GM23338 (cell line): Measurements from ENCODE around the gene SLC25A6. TPM values are rescaled to one million over a fixed set of nuclear protein-coding genes. Genes with fewer than 3 reads are reported as not detected.
"Not testable (repeated sequence)": the region's sequence is repeated elsewhere in the genome, so short reads cannot be mapped to it uniquely, and the experiment has no call there.

ENCODE experiments used
- ATAC-seq: fragments of 200-7000 bp; cut with Tn5 transposase; 3 replicates; pipeline ENCODE4 v1.9.1; 2020
- DNase-seq: peaks from one replicate; pipeline ENCODE4 v3.0.0-alpha.2; 2015; ENCODE audit warnings: low spot score
- H2AFZ ChIP-seq: fragments of 200-600 bp; sonication (generic); 2 replicates; pipeline ENCODE4 v1.8.0; 2016; ENCODE audit warnings: antibody characterized with exemption, mild to moderate bottlenecking, moderate library complexity
- H3F3A ChIP-seq: fragments of 200-600 bp; sonication (generic); replicated peaks from 2 replicates; pipeline ENCODE4 v1.8.0; 2017; ENCODE audit warnings: antibody characterized with exemption, mixed run types, low read depth
- H3K27ac ChIP-seq: fragments of 200-600 bp; sonication (generic); 2 replicates; pipeline ENCODE4 v1.6.1; 2016; ENCODE audit warnings: low read depth
- H3K27me3 ChIP-seq: fragments of 200-600 bp; sonication (generic); 2 replicates; pipeline ENCODE4 v1.8.0; 2016; ENCODE audit warnings: mild to moderate bottlenecking, mixed run types, moderate library complexity; ENCODE audit not compliant: insufficient read depth
- H3K36me3 ChIP-seq: fragments of 200-600 bp; sonication (generic); 2 replicates; pipeline ENCODE4 v1.8.0; 2016; ENCODE audit warnings: mild to moderate bottlenecking; ENCODE audit not compliant: insufficient read depth
- H3K4me1 ChIP-seq: fragments of 200-600 bp; sonication (generic); 2 replicates; pipeline ENCODE4 v1.8.0; 2016; ENCODE audit warnings: mild to moderate bottlenecking, moderate library complexity; ENCODE audit not compliant: insufficient read depth
- H3K4me2 ChIP-seq: fragments of 200-600 bp; sonication (generic); 2 replicates; pipeline ENCODE4 v1.7.1; 2017; ENCODE audit warnings: mixed run types
- H3K4me3 ChIP-seq: fragments of 200-600 bp; sonication (generic); 2 replicates; pipeline ENCODE4 v1.6.1; 2016; ENCODE audit warnings: mixed run types
- H3K79me2 ChIP-seq: fragments of 200-600 bp; sonication (generic); replicated peaks from 2 replicates; pipeline ENCODE4 v1.8.0; 2017; ENCODE audit warnings: mild to moderate bottlenecking; ENCODE audit not compliant: insufficient read depth
- H3K9me2 ChIP-seq: fragments of 200-600 bp; sonication (generic); 2 replicates; pipeline ENCODE4 v1.8.0; 2017; ENCODE audit not compliant: insufficient read depth
- H4K20me1 ChIP-seq: fragments of 200-600 bp; sonication (generic); replicated peaks from 2 replicates; pipeline ENCODE4 v1.8.0; 2017; ENCODE audit warnings: mild to moderate bottlenecking; ENCODE audit not compliant: insufficient read depth
- H3K27ac Mint-ChIP-seq: 2 replicates; pipeline ENCODE4 v1.8.0; 2020; ENCODE audit warnings: inconsistent platforms, mild to moderate bottlenecking, moderate library complexity, mixed read lengths
- H3K27me3 Mint-ChIP-seq: 3 replicates; pipeline ENCODE4 v1.8.0; 2022; ENCODE audit warnings: low read depth, mild to moderate bottlenecking, moderate library complexity, mixed read lengths, inconsistent platforms; ENCODE audit not compliant: insufficient read depth, poor library complexity
- H3K36me3 Mint-ChIP-seq: 3 replicates; pipeline ENCODE4 v1.8.0; 2021; ENCODE audit warnings: low read depth, mild to moderate bottlenecking, inconsistent platforms, moderate library complexity, mixed read lengths
- H3K4me1 Mint-ChIP-seq: 3 replicates; pipeline ENCODE4 v1.8.0; 2020; ENCODE audit warnings: mild to moderate bottlenecking, inconsistent platforms, mixed read lengths
- H3K4me3 Mint-ChIP-seq: 3 replicates; pipeline ENCODE4 v1.8.0; 2021; ENCODE audit warnings: moderate library complexity, mild to moderate bottlenecking, inconsistent platforms, mixed read lengths
- H3K9me3 Mint-ChIP-seq: 3 replicates; pipeline ENCODE4 v1.8.0; 2020; ENCODE audit warnings: moderate library complexity, mild to moderate bottlenecking, inconsistent platforms, mixed read lengths
- EZH2 ChIP-seq: fragments of 200-600 bp; sonication (generic); IDR thresholded peaks from one replicate; pipeline ENCODE4 v1.8.0; 2017; ENCODE audit warnings: antibody characterized with exemption, mild to moderate bottlenecking, low read depth; ENCODE audit not compliant: unreplicated experiment
- EZH2phosphoT487 ChIP-seq: fragments of 200-600 bp; sonication (generic); IDR thresholded peaks from one replicate; pipeline ENCODE4 v1.8.1; 2018; ENCODE audit warnings: antibody characterized with exemption; ENCODE audit not compliant: unreplicated experiment
- POLR2AphosphoS5 ChIP-seq: IDR thresholded peaks from 2 replicates; pipeline ENCODE4 v1.6.1; 2016; ENCODE audit warnings: antibody characterized with exemption, low read depth
- ZNF114 ChIP-seq: fragments of 250-450 bp; sonication (Bioruptor Pico); IDR thresholded peaks from 2 replicates; pipeline ENCODE4 v1.5.0; 2020; ENCODE audit warnings: mild to moderate bottlenecking, moderate library complexity
- ZNF331 ChIP-seq: fragments of 250-450 bp; sonication (Bioruptor Pico); IDR thresholded peaks from 2 replicates; pipeline ENCODE4 v1.5.0; 2020; ENCODE audit warnings: low read depth, mild to moderate bottlenecking, moderate library complexity
- polyA plus RNA-seq: library from polyadenylated mRNA; unstranded; fragments of >200 nt; fragmentation: Nextera tagmentation; extraction: Ambion mirVana; gene quantifications from 2 replicates; pipeline ENCODE4 v1.2.1, GENCODE V29; 2016
- total RNA-seq: library from RNA; depleted of rRNA; stranded (reverse); fragments of >200 nt; shearing (Covaris generic); gene quantifications from 2 replicates; pipeline ENCODE4 v1.2.3, GENCODE V29; 2014
- TF ChIP-seq, protein P1 (sequence below): fragments of 250-450 bp; sonication (Bioruptor Pico); IDR thresholded peaks from 2 replicates; pipeline ENCODE4 v1.5.0; 2020; ENCODE audit warnings: mild to moderate bottlenecking, moderate library complexity

Gene SLC25A6
- total and polyA plus RNA-seq, 2 experiments from 2014 or later, result 358 to 486 TPM

DNA sequence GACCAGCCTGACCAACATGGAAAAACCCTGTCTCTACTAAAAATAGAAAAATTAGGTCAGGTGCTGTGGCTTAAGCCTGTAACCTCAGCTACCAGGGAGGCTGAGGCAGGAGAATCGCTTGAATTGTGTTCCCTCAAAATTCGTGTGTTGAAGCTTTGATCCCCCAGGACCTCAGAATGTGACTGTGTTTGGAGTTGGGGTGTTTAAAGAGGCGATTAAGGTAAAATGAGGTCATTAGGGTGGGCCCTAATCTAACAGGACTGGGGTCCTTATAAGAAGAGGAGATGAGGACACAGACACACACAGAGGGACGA lies 23.6 kb downstream of the SLC25A6 start (continued):
- TF ChIP-seq, protein P1, sequence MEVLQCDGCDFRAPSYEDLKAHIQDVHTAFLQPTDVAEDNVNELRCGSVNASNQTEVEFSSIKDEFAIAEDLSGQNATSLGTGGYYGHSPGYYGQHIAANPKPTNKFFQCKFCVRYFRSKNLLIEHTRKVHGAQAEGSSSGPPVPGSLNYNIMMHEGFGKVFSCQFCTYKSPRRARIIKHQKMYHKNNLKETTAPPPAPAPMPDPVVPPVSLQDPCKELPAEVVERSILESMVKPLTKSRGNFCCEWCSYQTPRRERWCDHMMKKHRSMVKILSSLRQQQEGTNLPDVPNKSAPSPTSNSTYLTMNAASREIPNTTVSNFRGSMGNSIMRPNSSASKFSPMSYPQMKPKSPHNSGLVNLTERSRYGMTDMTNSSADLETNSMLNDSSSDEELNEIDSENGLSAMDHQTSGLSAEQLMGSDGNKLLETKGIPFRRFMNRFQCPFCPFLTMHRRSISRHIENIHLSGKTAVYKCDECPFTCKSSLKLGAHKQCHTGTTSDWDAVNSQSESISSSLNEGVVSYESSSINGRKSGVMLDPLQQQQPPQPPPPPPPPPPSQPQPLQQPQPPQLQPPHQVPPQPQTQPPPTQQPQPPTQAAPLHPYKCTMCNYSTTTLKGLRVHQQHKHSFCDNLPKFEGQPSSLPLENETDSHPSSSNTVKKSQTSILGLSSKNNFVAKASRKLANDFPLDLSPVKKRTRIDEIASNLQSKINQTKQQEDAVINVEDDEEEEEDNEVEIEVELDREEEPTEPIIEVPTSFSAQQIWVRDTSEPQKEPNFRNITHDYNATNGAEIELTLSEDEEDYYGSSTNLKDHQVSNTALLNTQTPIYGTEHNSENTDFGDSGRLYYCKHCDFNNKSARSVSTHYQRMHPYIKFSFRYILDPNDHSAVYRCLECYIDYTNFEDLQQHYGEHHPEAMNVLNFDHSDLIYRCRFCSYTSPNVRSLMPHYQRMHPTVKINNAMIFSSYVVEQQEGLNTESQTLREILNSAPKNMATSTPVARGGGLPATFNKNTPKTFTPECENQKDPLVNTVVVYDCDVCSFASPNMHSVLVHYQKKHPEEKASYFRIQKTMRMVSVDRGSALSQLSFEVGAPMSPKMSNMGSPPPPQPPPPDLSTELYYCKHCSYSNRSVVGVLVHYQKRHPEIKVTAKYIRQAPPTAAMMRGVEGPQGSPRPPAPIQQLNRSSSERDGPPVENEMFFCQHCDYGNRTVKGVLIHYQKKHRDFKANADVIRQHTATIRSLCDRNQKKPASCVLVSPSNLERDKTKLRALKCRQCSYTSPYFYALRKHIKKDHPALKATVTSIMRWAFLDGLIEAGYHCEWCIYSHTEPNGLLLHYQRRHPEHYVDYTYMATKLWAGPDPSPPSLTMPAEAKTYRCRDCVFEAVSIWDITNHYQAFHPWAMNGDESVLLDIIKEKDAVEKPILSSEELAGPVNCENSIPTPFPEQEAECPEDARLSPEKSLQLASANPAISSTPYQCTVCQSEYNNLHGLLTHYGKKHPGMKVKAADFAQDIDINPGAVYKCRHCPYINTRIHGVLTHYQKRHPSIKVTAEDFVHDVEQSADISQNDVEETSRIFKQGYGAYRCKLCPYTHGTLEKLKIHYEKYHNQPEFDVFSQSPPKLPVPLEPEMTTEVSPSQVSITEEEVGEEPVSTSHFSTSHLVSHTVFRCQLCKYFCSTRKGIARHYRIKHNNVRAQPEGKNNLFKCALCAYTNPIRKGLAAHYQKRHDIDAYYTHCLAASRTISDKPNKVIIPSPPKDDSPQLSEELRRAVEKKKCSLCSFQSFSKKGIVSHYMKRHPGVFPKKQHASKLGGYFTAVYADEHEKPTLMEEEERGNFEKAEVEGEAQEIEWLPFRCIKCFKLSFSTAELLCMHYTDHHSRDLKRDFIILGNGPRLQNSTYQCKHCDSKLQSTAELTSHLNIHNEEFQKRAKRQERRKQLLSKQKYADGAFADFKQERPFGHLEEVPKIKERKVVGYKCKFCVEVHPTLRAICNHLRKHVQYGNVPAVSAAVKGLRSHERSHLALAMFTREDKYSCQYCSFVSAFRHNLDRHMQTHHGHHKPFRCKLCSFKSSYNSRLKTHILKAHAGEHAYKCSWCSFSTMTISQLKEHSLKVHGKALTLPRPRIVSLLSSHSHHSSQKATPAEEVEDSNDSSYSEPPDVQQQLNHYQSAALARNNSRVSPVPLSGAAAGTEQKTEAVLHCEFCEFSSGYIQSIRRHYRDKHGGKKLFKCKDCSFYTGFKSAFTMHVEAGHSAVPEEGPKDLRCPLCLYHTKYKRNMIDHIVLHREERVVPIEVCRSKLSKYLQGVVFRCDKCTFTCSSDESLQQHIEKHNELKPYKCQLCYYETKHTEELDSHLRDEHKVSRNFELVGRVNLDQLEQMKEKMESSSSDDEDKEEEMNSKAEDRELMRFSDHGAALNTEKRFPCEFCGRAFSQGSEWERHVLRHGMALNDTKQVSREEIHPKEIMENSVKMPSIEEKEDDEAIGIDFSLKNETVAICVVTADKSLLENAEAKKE (CRISPR knock-in tag), result no peak
- no peak for TF ChIP-seq EZH2phosphoT487
- no peak for TF ChIP-seq ZNF114 (CRISPR knock-in tag)
- no peak for TF ChIP-seq ZNF331 (CRISPR knock-in tag)

DNA sequence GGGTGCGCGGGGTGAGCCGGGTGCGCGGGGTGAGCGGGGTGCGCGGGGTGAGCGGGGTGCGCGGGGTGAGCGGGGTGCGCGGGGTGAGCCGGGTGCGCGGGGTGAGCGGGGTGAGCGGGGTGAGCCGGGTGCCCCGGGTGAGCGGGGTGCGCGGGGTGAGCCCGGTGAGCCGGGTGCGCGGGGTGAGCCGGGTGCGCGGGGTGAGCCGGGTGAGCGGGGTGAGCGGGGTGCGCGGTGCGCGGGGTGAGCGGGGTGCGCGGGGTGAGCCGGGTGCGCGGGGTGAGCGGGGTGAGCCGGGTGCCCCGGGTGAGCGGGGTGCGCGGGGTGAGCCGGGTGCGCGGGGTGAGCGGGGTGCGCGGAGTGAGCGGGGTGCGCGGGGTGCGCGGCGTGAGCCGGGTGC lies 25.6 kb downstream of the SLC25A6 start:
- not testable (repeated sequence) for H3K36me3 ChIP-seq, H3K79me2 ChIP-seq, H3K27me3 ChIP-seq, H3K4me3 ChIP-seq, H3F3A ChIP-seq, H3K27me3 Mint-ChIP-seq, DNase-seq, H3K27ac Mint-ChIP-seq, H3K4me3 Mint-ChIP-seq, H4K20me1 ChIP-seq, H2AFZ ChIP-seq, H3K9me2 ChIP-seq, H3K27ac ChIP-seq, H3K4me2 ChIP-seq, ATAC-seq, H3K4me1 Mint-ChIP-seq, H3K4me1 ChIP-seq
- H3K36me3 Mint-ChIP-seq, result peaks cover 32% of the 10 kb centered on the region
- peaks cover 11% of the 10 kb centered on the region for H3K9me3 Mint-ChIP-seq

DNA sequence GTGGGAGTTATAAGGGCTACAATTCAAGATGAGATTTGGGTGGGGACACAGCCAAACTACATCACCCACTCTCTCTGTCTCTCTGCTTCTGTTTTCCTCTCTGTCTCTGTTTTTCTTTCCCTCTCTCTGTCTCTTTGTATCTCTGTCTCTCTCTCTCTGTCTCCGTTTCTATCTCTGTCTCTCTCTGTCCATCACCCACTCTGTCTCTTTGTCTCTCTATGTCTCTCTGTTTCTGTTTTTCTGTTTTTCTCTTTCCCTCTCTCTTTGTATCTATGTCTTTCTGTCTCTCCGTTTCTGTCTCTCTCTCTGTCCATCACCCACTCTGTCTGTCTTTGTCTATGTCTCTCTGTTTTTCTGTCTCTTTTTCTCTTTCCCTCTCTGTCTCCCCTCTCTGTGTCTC lies 30.0 kb downstream of the SLC25A6 start:
- Histone ChIP-seq H3K79me2 (no peaks in the 10 kb centered on the region), H3F3A (no peaks in the 10 kb centered on the region), H3K9me2 (no peaks in the 10 kb centered on the region), H3K36me3 (0 out of 2 replicates have a peak, but pooled peaks cover 10% of the 10 kb centered on the region), H3K4me2 (no peak overlapping the region), H2AFZ (no peak overlapping the region), H4K20me1 (no peaks in the 10 kb centered on the region), H3K4me1 (no peaks in the 10 kb centered on the region), H3K27me3 (no peaks in the 10 kb centered on the region), H3K27ac (no peak overlapping the region), H3K4me3 (no peak overlapping the region)
- no peak for DNase-seq
- no peak for ATAC-seq
- Mint-ChIP-seq H3K4me3 (no peak overlapping the region), H3K27ac (no peak overlapping the region), H3K27me3 (peaks cover 8% of the 10 kb centered on the region), H3K9me3 (peaks cover 40% of the 10 kb centered on the region), H3K4me1 (no peaks in the 10 kb centered on the region), H3K36me3 (peaks cover 55% of the 10 kb centered on the region)
- TF ChIP-seq POLR2AphosphoS5, result no peak
- TF ChIP-seq, protein P1 (CRISPR knock-in tag), result no peak
- TF ChIP-seq EZH2, result no peak
